Cardiac fibroblast (primary cell): ENCODE data around the gene NCKAP1.

Source experiments
- DNase-seq, 2 donors: peaks; one replicate each; pipeline versions ENCODE4 v3.0.0 to v3.0.0-alpha.2; 2010; ENCODE audit warnings: low read depth in 2 of 2
- H3K4me3 ChIP-seq, 2 donors: replicated peaks in 1 of 2; 1 replicate in 1 of 2; 2 replicates in 1 of 2; pipeline ENCODE4 v1.5.1; 2011; ENCODE audit warnings: low read depth in 2 of 2, low read length in 2 of 2, mild to moderate bottlenecking in 2 of 2, moderate library complexity in 1 of 2
- CTCF ChIP-seq: IDR thresholded peaks from one replicate; pipeline ENCODE4 v1.5.1; 2011; ENCODE audit warnings: low read depth, mild to moderate bottlenecking, low read length, inconsistent platforms

NCKAP1 gene

GRCh38 chr2:182903566-182903965 is 134.7 kb downstream of the NCKAP1 start:
- no peak for DNase-seq
- no peak overlapping the region for H3K4me3 ChIP-seq
- TF ChIP-seq CTCF: no peak

- no peak overlapping the region for H3K4me3 ChIP-seq
- DNase-seq: no peak
- no peak for TF ChIP-seq CTCF
These were observed 136.5 kb downstream of the NCKAP1 start for GRCh38 chr2:182901748-182902147.

- no peak for TF ChIP-seq CTCF
- no peak for DNase-seq
- no peak overlapping the region for H3K4me3 ChIP-seq
These were observed 139.5 kb downstream of the NCKAP1 start for GRCh38 chr2:182898718-182899117.

- peak in 1 of 2 donors; percentile 70 for DNase-seq
- H3K4me3 ChIP-seq: no peak overlapping the region
- TF ChIP-seq CTCF: no peak
These were observed 141.1 kb downstream of the NCKAP1 start for GRCh38 chr2:182897137-182897536.

GRCh38 chr2:182895798-182896197 is 142.5 kb downstream of the NCKAP1 start:
- no peak for DNase-seq
- H3K4me3 ChIP-seq: no peak overlapping the region
- TF ChIP-seq CTCF: no peak

- no peak for DNase-seq
- no peak overlapping the region for H3K4me3 ChIP-seq
- no peak for TF ChIP-seq CTCF
These were observed 143.1 kb downstream of the NCKAP1 start for GRCh38 chr2:182895169-182895568.

GRCh38 chr2:182894174-182894573 is 144.1 kb downstream of the NCKAP1 start:
- H3K4me3 ChIP-seq: no peak overlapping the region
- no peak for TF ChIP-seq CTCF
- DNase-seq: peak in 1 of 2 donors; percentile 50
